HepG2 (cell line): ENCODE results near the gene OBSL1. TPM values are rescaled to one million over a fixed set of nuclear protein-coding genes. Genes with fewer than 3 reads are reported as not detected.

ENCODE experiments used
- DMAP1 ChIP-seq: IDR thresholded peaks from 2 replicates; pipeline ENCODE4 v1.6.1; 2016
- EHMT2 ChIP-seq: fragments of 200-600 bp; sonication (generic); IDR thresholded peaks from 2 replicates; pipeline ENCODE4 v1.7.0; 2017; ENCODE audit warnings: antibody characterized with exemption, low read depth, low read length, borderline replicate concordance
- ETV5 ChIP-seq: IDR thresholded peaks from 2 replicates; pipeline ENCODE4 v1.6.1; 2018; ENCODE audit warnings: missing biosample characterization, missing genetic modification reagents, inconsistent platforms, borderline replicate concordance
- FOXJ3 ChIP-seq: sonication (generic); formaldehyde crosslinking; IDR thresholded peaks from 2 replicates; pipeline ENCODE4 v1.4.0; 2020; ENCODE audit warnings: missing genetic modification reagents, mild to moderate bottlenecking, borderline replicate concordance
- HMGA1 ChIP-seq: sonication (generic); formaldehyde crosslinking; conservative IDR thresholded peaks from 2 replicates; pipeline ENCODE4 v1.4.0; 2020; ENCODE audit warnings: missing genetic modification reagents
- MTF1 ChIP-seq: sonication (generic); formaldehyde crosslinking; IDR thresholded peaks from 2 replicates; pipeline ENCODE4 v1.5.0; 2020; ENCODE audit warnings: missing genetic modification reagents
- MYNN ChIP-seq: sonication (generic); formaldehyde crosslinking; IDR thresholded peaks from 2 replicates; pipeline ENCODE4 v1.4.0; 2020; ENCODE audit warnings: mild to moderate bottlenecking, low read depth, missing genetic modification reagents
- SAFB2 ChIP-seq: sonication (generic); formaldehyde crosslinking; IDR thresholded peaks from 2 replicates; pipeline ENCODE4 v1.5.1; 2020; ENCODE audit warnings: missing genetic modification reagents, low read depth, mild to moderate bottlenecking, borderline replicate concordance
- SIX1 ChIP-seq: sonication (generic); formaldehyde crosslinking; IDR thresholded peaks from 2 replicates; pipeline ENCODE4 v1.4.0; 2020; ENCODE audit warnings: missing genetic modification reagents, borderline replicate concordance
- SMARCC2 ChIP-seq: fragments of 450-650 bp; IDR thresholded peaks from 2 replicates; pipeline ENCODE4 v1.6.1; 2017; ENCODE audit warnings: antibody characterized with exemption, mild to moderate bottlenecking
- TAF1 ChIP-seq: sonication (generic); formaldehyde crosslinking; IDR thresholded peaks from 2 replicates; pipeline ENCODE4 v1.4.0; 2020; ENCODE audit warnings: missing genetic modification reagents
- ZBTB38 ChIP-seq: sonication (generic); formaldehyde crosslinking; IDR thresholded peaks from 2 replicates; pipeline ENCODE4 v1.5.1; 2020; ENCODE audit warnings: mild to moderate bottlenecking, missing genetic modification reagents
- ZNF256 ChIP-seq: sonication (generic); formaldehyde crosslinking; conservative IDR thresholded peaks from 2 replicates; pipeline ENCODE4 v1.4.0; 2020; ENCODE audit warnings: missing genetic modification reagents
- ZNF33B ChIP-seq: sonication (generic); formaldehyde crosslinking; IDR thresholded peaks from 2 replicates; pipeline ENCODE4 v1.5.1; 2020; ENCODE audit warnings: mild to moderate bottlenecking, missing genetic modification reagents
- ZSCAN22 ChIP-seq: sonication (generic); formaldehyde crosslinking; IDR thresholded peaks from 2 replicates; pipeline ENCODE4 v1.4.0; 2020; ENCODE audit warnings: mild to moderate bottlenecking, missing genetic modification reagents
- polyA plus RNA-seq, 8 experiments: library from polyadenylated mRNA; depleted of rRNA in 3 of 8; stranded (reverse) in 7 of 8; unstranded in 1 of 8; fragments of >200 nt; fragmentation: Illumina TruSeq in 4 of 8; extraction: Trizol in 4 of 8; gene quantifications; 2 replicates each; pipeline versions ENCODE4 v1.2.1 to v1.2.3, GENCODE V29; 2011 to 2016; ENCODE audit warnings: low read depth in 4 of 8, missing spikeins in 1 of 8, mixed read lengths in 1 of 8; ENCODE audit not compliant: insufficient read depth in 1 of 8
- total RNA-seq, 5 experiments: library from RNA; depleted of rRNA; stranded (reverse); fragments of >200 nt; fragmentation: Illumina TruSeq; extraction: Trizol; gene quantifications; 2 replicates each; pipeline ENCODE4 v1.2.3, GENCODE V29; 2016; ENCODE audit warnings: low read depth in 1 of 5
- TF ChIP-seq, protein P1 (sequence below): sonication (generic); formaldehyde crosslinking; IDR thresholded peaks from 2 replicates; pipeline ENCODE4 v1.4.0; 2020; ENCODE audit warnings: low read depth, missing genetic modification reagents
- TF ChIP-seq, protein P2 (sequence below): sonication (generic); formaldehyde crosslinking; IDR thresholded peaks from 2 replicates; pipeline ENCODE4 v1.5.1; 2020; ENCODE audit warnings: mild to moderate bottlenecking, missing genetic modification reagents, borderline replicate concordance
- TF ChIP-seq, protein P3 (sequence below): sonication (generic); formaldehyde crosslinking; IDR thresholded peaks from 2 replicates; pipeline ENCODE4 v1.5.0; 2020; ENCODE audit warnings: mild to moderate bottlenecking, missing genetic modification reagents
- TF ChIP-seq, protein P4 (sequence below): sonication (generic); formaldehyde crosslinking; IDR thresholded peaks from 2 replicates; pipeline ENCODE4 v1.8.1; 2023; ENCODE audit warnings: mild to moderate bottlenecking, missing genetic modification reagents, borderline replicate concordance
- TF ChIP-seq, protein P5 (sequence below): sonication (generic); formaldehyde crosslinking; IDR thresholded peaks from 2 replicates; pipeline ENCODE4 v1.8.1; 2022; ENCODE audit warnings: mild to moderate bottlenecking, missing genetic modification reagents

OBSL1 gene
- total and polyA plus RNA-seq, 2 of the 13 experiments (the other 11 are each of a cell fraction or from before 2014, with no cell fraction given) = 86.7 to 218 TPM

DNA sequence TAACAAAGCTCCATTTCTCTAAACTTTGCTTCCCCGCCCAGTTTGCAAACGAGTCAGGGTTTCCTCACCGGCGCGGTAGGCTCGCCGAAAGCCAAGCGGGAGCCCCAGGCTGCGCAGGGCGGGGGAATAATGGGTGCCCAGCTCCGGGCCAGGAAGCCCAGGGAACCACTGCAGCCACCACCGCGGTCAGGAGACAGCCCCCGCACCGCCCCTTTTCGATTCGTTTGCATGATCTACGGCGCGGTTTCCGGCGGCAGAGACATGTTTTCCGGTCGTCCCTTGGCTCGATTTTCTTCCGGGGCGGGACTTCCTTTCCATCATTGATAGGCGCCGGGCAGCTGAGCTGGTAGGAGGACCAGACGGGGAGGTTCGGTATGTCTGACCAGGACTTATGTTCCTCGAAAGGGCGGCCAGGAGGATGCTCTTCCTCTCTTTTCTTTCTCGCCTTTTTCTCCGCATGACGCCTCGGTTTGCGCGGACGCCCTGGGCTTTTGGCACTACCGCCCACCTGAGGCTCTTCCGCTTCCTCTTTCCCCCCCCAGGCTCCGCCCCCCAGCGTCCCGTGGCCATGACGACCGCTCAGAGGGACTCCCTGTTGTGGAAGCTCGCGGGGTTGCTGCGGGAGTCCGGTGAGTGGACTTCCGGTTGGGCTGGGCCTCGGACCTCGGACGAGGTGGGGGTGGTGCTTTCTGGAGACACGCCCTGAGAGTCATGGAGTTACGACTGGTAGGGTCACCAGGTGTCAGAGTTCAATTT, 26.4 kb upstream of the OBSL1 start, which contains the start of gene STK11IP (continued):
- TF ChIP-seq, protein P1, sequence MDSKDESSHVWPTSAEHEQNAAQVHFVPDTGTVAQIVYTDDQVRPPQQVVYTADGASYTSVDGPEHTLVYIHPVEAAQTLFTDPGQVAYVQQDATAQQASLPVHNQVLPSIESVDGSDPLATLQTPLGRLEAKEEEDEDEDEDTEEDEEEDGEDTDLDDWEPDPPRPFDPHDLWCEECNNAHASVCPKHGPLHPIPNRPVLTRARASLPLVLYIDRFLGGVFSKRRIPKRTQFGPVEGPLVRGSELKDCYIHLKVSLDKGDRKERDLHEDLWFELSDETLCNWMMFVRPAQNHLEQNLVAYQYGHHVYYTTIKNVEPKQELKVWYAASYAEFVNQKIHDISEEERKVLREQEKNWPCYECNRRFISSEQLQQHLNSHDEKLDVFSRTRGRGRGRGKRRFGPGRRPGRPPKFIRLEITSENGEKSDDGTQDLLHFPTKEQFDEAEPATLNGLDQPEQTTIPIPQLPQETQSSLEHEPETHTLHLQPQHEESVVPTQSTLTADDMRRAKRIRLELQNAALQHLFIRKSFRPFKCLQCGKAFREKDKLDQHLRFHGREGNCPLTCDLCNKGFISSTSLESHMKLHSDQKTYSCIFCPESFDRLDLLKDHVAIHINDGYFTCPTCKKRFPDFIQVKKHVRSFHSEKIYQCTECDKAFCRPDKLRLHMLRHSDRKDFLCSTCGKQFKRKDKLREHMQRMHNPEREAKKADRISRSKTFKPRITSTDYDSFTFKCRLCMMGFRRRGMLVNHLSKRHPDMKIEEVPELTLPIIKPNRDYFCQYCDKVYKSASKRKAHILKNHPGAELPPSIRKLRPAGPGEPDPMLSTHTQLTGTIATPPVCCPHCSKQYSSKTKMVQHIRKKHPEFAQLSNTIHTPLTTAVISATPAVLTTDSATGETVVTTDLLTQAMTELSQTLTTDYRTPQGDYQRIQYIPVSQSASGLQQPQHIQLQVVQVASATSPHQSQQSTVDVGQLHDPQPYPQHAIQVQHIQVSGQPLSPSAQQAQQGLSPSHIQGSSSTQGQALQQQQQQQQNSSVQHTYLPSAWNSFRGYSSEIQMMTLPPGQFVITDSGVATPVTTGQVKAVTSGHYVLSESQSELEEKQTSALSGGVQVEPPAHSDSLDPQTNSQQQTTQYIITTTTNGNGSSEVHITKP (CRISPR knock-in tag) = peak; percentile 74
- TF ChIP-seq EHMT2 = 0 out of 2 replicates have a peak, but pooled peaks have one; percentile 23
- no peak for TF ChIP-seq SMARCC2
- peak; percentile 42; the same call in 1 of the 2 replicates for TF ChIP-seq SIX1
- TF ChIP-seq ZNF33B (CRISPR knock-in tag) = peak; percentile 89; the same call in 1 of the 2 replicates
- TF ChIP-seq, protein P2, sequence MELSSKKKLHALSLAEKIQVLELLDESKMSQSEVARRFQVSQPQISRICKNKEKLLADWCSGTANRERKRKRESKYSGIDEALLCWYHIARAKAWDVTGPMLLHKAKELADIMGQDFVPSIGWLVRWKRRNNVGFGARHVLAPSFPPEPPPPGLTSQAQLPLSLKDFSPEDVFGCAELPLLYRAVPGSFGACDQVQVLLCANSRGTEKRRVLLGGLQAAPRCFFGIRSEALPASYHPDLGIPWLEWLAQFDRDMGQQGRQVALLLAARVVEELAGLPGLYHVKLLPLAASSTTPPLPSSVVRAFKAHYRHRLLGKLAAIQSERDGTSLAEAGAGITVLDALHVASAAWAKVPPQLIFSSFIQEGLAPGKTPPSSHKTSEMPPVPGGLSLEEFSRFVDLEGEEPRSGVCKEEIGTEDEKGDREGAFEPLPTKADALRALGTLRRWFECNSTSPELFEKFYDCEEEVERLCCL (CRISPR knock-in tag) = 0 out of 2 replicates have a peak, but pooled peaks have one; percentile 17
- TF ChIP-seq, protein P3, sequence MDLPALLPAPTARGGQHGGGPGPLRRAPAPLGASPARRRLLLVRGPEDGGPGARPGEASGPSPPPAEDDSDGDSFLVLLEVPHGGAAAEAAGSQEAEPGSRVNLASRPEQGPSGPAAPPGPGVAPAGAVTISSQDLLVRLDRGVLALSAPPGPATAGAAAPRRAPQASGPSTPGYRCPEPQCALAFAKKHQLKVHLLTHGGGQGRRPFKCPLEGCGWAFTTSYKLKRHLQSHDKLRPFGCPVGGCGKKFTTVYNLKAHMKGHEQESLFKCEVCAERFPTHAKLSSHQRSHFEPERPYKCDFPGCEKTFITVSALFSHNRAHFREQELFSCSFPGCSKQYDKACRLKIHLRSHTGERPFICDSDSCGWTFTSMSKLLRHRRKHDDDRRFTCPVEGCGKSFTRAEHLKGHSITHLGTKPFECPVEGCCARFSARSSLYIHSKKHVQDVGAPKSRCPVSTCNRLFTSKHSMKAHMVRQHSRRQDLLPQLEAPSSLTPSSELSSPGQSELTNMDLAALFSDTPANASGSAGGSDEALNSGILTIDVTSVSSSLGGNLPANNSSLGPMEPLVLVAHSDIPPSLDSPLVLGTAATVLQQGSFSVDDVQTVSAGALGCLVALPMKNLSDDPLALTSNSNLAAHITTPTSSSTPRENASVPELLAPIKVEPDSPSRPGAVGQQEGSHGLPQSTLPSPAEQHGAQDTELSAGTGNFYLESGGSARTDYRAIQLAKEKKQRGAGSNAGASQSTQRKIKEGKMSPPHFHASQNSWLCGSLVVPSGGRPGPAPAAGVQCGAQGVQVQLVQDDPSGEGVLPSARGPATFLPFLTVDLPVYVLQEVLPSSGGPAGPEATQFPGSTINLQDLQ (CRISPR knock-in tag) = no peak
- peak; percentile 93 for TF ChIP-seq TAF1
- 0 out of 2 replicates have a peak, but pooled peaks have one; percentile 25 for TF ChIP-seq FOXJ3
- TF ChIP-seq ZNF256 (CRISPR knock-in tag) = peak; percentile 16; the same call in 1 of the 2 replicates
- TF ChIP-seq MTF1 = no peak; the same call in 1 of the 2 replicates
- TF ChIP-seq ETV5 (CRISPR knock-in tag) = peak; percentile 82
- TF ChIP-seq, protein P4, sequence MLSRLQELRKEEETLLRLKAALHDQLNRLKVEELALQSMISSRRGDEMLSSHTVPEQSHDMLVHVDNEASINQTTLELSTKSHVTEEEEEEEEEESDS (CRISPR knock-in tag) = no peak
- TF ChIP-seq HMGA1 (CRISPR knock-in tag) = no peak
- TF ChIP-seq ZBTB38 (CRISPR knock-in tag) = peak; percentile 79
- peak; percentile 31; the same call in 1 of the 2 replicates for TF ChIP-seq MYNN (CRISPR knock-in tag)
- TF ChIP-seq, protein P5, sequence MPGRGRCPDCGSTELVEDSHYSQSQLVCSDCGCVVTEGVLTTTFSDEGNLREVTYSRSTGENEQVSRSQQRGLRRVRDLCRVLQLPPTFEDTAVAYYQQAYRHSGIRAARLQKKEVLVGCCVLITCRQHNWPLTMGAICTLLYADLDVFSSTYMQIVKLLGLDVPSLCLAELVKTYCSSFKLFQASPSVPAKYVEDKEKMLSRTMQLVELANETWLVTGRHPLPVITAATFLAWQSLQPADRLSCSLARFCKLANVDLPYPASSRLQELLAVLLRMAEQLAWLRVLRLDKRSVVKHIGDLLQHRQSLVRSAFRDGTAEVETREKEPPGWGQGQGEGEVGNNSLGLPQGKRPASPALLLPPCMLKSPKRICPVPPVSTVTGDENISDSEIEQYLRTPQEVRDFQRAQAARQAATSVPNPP = peak; percentile 12; the same call in 1 of the 2 replicates
- TF ChIP-seq ZSCAN22 (CRISPR knock-in tag) = no peak
- TF ChIP-seq SAFB2 = peak; percentile 23; the same call in 1 of the 2 replicates
- peak; percentile 95 for TF ChIP-seq DMAP1 (CRISPR knock-in tag)
